ENCODE data around the gene MTMR10.

MTMR10 gene

GRCh38 chr15:30929064-30929669 is 62.3 kb downstream of the MTMR10 start:
- Histone ChIP-seq H3K4me1 (ENCODE audit: low read length) (no peaks in the 10 kb centered on the region), H3K4me3 (ENCODE audit: low read length) (no peak overlapping the region), H3K36me3 (replicated peaks; ENCODE audit: insufficient read depth, low read length) (no peaks in the 10 kb centered on the region; the same call in 1 of the 2 replicates)

GRCh38 chr15:30928076-30928475 is 63.4 kb downstream of the MTMR10 start:
- TF ChIP-seq EZH2phosphoT487 (IDR thresholded peaks at IDR 0.05; ENCODE audit: low read length) (no peak), CTCF (IDR thresholded peaks at IDR 0.05; ENCODE audit: low read length) (no peak), EZH2 (optimal IDR thresholded peaks at IDR 0.05; ENCODE audit: low read depth, low read length) (no peak)
- Histone ChIP-seq H3K9me3 (replicated peaks; ENCODE audit: insufficient read depth, low read length) (no peaks in the 10 kb centered on the region), H3K9me2 (replicated peaks; ENCODE audit: insufficient read depth, low read length) (no peaks in the 10 kb centered on the region), H3K27me3 (replicated peaks; ENCODE audit: insufficient read depth, low read length) (no peaks in the 10 kb centered on the region), H3K27ac (ENCODE audit: low read length) (no peak overlapping the region), H3K36me3 (replicated peaks; ENCODE audit: insufficient read depth, low read length) (no peaks in the 10 kb centered on the region; the same call in 1 of the 2 replicates), H2AFZ (ENCODE audit: low read length) (no peak overlapping the region), H3K4me2 (ENCODE audit: low read depth, low read length) (no peak overlapping the region), H3K4me3 (ENCODE audit: low read length) (no peak overlapping the region), H4K20me1 (ENCODE audit: insufficient read depth, low read length) (no peaks in the 10 kb centered on the region), H3K4me1 (ENCODE audit: low read length) (no peaks in the 10 kb centered on the region), H3K9ac (ENCODE audit: low read length) (no peak overlapping the region), H3K79me2 (ENCODE audit: low read length) (no peaks in the 10 kb centered on the region), H3F3A (ENCODE audit: insufficient read depth, low read length) (no peaks in the 10 kb centered on the region)
- DNase-seq: no peak

More at GRCh38 chr15:30929064-30929669, 62.3 kb downstream of the MTMR10 start:
- Histone ChIP-seq H3K9me2 (replicated peaks; ENCODE audit: insufficient read depth, low read length) (no peaks in the 10 kb centered on the region), H3K9me3 (replicated peaks; ENCODE audit: insufficient read depth, low read length) (no peaks in the 10 kb centered on the region), H3K27me3 (replicated peaks; ENCODE audit: insufficient read depth, low read length) (no peaks in the 10 kb centered on the region), H3K9ac (ENCODE audit: low read length) (no peak overlapping the region), H4K20me1 (ENCODE audit: insufficient read depth, low read length) (no peaks in the 10 kb centered on the region), H3K27ac (ENCODE audit: low read length) (no peak overlapping the region), H2AFZ (ENCODE audit: low read length) (no peak overlapping the region), H3K4me2 (ENCODE audit: low read depth, low read length) (no peak overlapping the region), H3F3A (ENCODE audit: insufficient read depth, low read length) (no peaks in the 10 kb centered on the region; the same call in 1 of the 2 replicates), H3K79me2 (ENCODE audit: low read length) (no peaks in the 10 kb centered on the region)
- DNase-seq: no peak
- TF ChIP-seq CTCF (IDR thresholded peaks at IDR 0.05; ENCODE audit: low read length) (no peak), EZH2phosphoT487 (IDR thresholded peaks at IDR 0.05; ENCODE audit: low read length) (no peak), EZH2 (optimal IDR thresholded peaks at IDR 0.05; ENCODE audit: low read depth, low read length) (no peak)

GRCh38 chr15:30927148-30927761 is 64.2 kb downstream of the MTMR10 start:
- no peak overlapping the region for H3K27ac ChIP-seq (ENCODE audit: low read length)

More at GRCh38 chr15:30927148-30927761, 64.2 kb downstream of the MTMR10 start:
- H2AFZ ChIP-seq (ENCODE audit: low read length): no peak overlapping the region
- no peaks in the 10 kb centered on the region for H3K9me3 ChIP-seq (replicated peaks; ENCODE audit: insufficient read depth, low read length)
- no peaks in the 10 kb centered on the region for H3K9me2 ChIP-seq (replicated peaks; ENCODE audit: insufficient read depth, low read length)
- H4K20me1 ChIP-seq (ENCODE audit: insufficient read depth, low read length): no peaks in the 10 kb centered on the region
- H3K9ac ChIP-seq (ENCODE audit: low read length): no peak overlapping the region
- H3K4me2 ChIP-seq (ENCODE audit: low read depth, low read length): no peak overlapping the region
- H3K27me3 ChIP-seq (replicated peaks; ENCODE audit: insufficient read depth, low read length): no peaks in the 10 kb centered on the region
- H3K4me3 ChIP-seq (ENCODE audit: low read length): no peak overlapping the region
- TF ChIP-seq EZH2phosphoT487 (IDR thresholded peaks at IDR 0.05; ENCODE audit: low read length): no peak
- no peak for TF ChIP-seq EZH2 (optimal IDR thresholded peaks at IDR 0.05; ENCODE audit: low read depth, low read length)
- no peak for TF ChIP-seq CTCF (IDR thresholded peaks at IDR 0.05; ENCODE audit: low read length)
- DNase-seq: no peak
- H3F3A ChIP-seq (ENCODE audit: insufficient read depth, low read length): no peaks in the 10 kb centered on the region
- no peaks in the 10 kb centered on the region for H3K79me2 ChIP-seq (ENCODE audit: low read length)
- no peaks in the 10 kb centered on the region for H3K4me1 ChIP-seq (ENCODE audit: low read length)
- no peaks in the 10 kb centered on the region; the same call in 1 of the 2 replicates for H3K36me3 ChIP-seq (replicated peaks; ENCODE audit: insufficient read depth, low read length)
